ENCODE data around the gene PDGFB. TPM values are rescaled to one million over a fixed set of nuclear protein-coding genes. Genes with fewer than 3 reads are reported as not detected.

The PDGFB gene
- total RNA-seq, 1 experiment from 2014 or later: 9.2 TPM

DNA sequence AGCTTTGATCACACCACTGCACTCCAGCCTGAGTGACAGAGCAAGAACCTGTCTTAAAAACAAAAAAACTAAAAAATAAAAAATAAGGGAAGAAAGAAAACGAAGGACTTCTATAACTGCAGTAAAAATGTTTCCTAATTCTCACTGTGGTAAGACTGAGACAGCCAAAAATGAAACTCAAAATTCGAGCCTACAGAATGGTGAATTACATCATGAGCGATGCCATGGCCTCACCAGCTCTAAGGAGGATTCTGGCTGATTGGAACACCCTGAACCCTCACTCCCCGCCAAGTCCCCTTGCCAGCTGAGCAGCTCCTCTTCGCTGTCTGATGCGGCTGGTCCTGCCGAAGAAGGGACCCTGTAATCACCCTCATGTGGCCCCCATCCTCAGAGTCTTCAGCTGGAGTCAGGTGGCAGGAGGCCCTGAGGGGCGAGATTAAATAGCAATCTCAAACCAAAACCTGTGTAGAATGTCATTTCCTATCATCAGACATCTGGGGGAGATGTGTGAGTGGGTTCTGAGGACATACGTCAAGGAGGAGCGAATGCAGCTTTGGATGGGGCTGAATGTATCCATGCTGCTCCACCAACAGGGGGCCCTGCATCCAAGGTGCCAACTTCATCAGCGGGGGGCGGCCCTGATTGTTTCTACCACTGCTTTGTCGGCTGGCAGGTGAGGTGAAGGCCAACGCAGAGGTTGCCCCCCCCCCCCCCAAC is 29.2 kb downstream of the PDGFB start (continued):
- TF ChIP-seq, protein P1, sequence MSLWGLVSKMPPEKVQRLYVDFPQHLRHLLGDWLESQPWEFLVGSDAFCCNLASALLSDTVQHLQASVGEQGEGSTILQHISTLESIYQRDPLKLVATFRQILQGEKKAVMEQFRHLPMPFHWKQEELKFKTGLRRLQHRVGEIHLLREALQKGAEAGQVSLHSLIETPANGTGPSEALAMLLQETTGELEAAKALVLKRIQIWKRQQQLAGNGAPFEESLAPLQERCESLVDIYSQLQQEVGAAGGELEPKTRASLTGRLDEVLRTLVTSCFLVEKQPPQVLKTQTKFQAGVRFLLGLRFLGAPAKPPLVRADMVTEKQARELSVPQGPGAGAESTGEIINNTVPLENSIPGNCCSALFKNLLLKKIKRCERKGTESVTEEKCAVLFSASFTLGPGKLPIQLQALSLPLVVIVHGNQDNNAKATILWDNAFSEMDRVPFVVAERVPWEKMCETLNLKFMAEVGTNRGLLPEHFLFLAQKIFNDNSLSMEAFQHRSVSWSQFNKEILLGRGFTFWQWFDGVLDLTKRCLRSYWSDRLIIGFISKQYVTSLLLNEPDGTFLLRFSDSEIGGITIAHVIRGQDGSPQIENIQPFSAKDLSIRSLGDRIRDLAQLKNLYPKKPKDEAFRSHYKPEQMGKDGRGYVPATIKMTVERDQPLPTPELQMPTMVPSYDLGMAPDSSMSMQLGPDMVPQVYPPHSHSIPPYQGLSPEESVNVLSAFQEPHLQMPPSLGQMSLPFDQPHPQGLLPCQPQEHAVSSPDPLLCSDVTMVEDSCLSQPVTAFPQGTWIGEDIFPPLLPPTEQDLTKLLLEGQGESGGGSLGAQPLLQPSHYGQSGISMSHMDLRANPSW (CRISPR knock-in tag; conservative IDR thresholded peaks at IDR 0.05; ENCODE audit: low read depth): no peak
- no peak for TF ChIP-seq GABPB1 (CRISPR knock-in tag; IDR thresholded peaks at IDR 0.05)
- TF ChIP-seq MXD4 (CRISPR knock-in tag; IDR thresholded peaks at IDR 0.05; ENCODE audit: borderline replicate concordance): no peak
- 0 out of 2 replicates have a peak, but pooled peaks have one; percentile 34 for TF ChIP-seq SP1 (CRISPR knock-in tag; conservative IDR thresholded peaks at IDR 0.05)
- no peak for TF ChIP-seq MAX (CRISPR knock-in tag; IDR thresholded peaks at IDR 0.05)
- TF ChIP-seq CTCF (IDR thresholded peaks at IDR 0.05): 0 out of 2 replicates have a peak, but pooled peaks have one; percentile 23
- no peak for TF ChIP-seq TEAD4 (CRISPR knock-in tag; IDR thresholded peaks at IDR 0.05)
- TF ChIP-seq TP53 (CRISPR knock-in tag; IDR thresholded peaks at IDR 0.05): no peak
- no peak for TF ChIP-seq NFATC4 (CRISPR knock-in tag; IDR thresholded peaks at IDR 0.05)
- no peak for TF ChIP-seq ZBTB21 (CRISPR knock-in tag; IDR thresholded peaks at IDR 0.05; ENCODE audit: borderline replicate concordance)
- no peak for TF ChIP-seq SOX15 (CRISPR knock-in tag; IDR thresholded peaks at IDR 0.05)
- TF ChIP-seq RELA (CRISPR knock-in tag; IDR thresholded peaks at IDR 0.05; ENCODE audit: borderline replicate concordance): no peak
- TF ChIP-seq FOXK1 (CRISPR knock-in tag; IDR thresholded peaks at IDR 0.05): no peak
- 0 out of 2 replicates have a peak, but pooled peaks have one; percentile 65 for TF ChIP-seq FOXP1 (CRISPR knock-in tag; IDR thresholded peaks at IDR 0.05; ENCODE audit: borderline replicate concordance)
- no peak for TF ChIP-seq SMAD4 (CRISPR knock-in tag; IDR thresholded peaks at IDR 0.05)
- TF ChIP-seq CREM (CRISPR knock-in tag; IDR thresholded peaks at IDR 0.05): no peak
- TF ChIP-seq, protein P2, sequence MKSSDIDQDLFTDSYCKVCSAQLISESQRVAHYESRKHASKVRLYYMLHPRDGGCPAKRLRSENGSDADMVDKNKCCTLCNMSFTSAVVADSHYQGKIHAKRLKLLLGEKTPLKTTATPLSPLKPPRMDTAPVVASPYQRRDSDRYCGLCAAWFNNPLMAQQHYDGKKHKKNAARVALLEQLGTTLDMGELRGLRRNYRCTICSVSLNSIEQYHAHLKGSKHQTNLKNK (CRISPR knock-in tag; IDR thresholded peaks at IDR 0.05): no peak
- TF ChIP-seq ZNF232 (CRISPR knock-in tag; IDR thresholded peaks at IDR 0.05): no peak

- peak overlapping the region; percentile 20; the same call in 1 of the 2 replicates for H3K4me3 Mint-ChIP-seq
- peaks cover 43% of the 10 kb centered on the region for H3K4me1 Mint-ChIP-seq
- ChIA-PET POLR2A (interaction anchor here (0.7 to 4.0 kb wide), 16 partner anchors 10 to 104 kb away, joined by 3 to 45 read pairs (median 6); partner anchors contain the start of genes PDGFB and RPL3), CTCF (interaction anchor here (0.7 to 3.5 kb wide), 35 partner anchors 9 to 446 kb away, joined by 3 to 43 read pairs (median 7); no protein-coding TSS in a partner anchor)
- DNase-seq (ENCODE audit: low spot score) (no peak), ATAC-seq (no peak)
- peak overlapping the region; percentile 99 for H3K27ac Mint-ChIP-seq
- peaks cover 7% of the 10 kb centered on the region for H3K36me3 Mint-ChIP-seq
- H3K9me3 Mint-ChIP-seq: peaks cover 22% of the 10 kb centered on the region
- H3K27me3 Mint-ChIP-seq (ENCODE audit: low read depth): no peaks in the 10 kb centered on the region
- TF ChIP-seq SP1 (CRISPR knock-in tag; conservative IDR thresholded peaks at IDR 0.05): no peak
- TF ChIP-seq ZNF423 (CRISPR knock-in tag; IDR thresholded peaks at IDR 0.05): no peak
- TF ChIP-seq ZBTB21 (CRISPR knock-in tag; IDR thresholded peaks at IDR 0.05; ENCODE audit: borderline replicate concordance): no peak
- TF ChIP-seq, protein P3, sequence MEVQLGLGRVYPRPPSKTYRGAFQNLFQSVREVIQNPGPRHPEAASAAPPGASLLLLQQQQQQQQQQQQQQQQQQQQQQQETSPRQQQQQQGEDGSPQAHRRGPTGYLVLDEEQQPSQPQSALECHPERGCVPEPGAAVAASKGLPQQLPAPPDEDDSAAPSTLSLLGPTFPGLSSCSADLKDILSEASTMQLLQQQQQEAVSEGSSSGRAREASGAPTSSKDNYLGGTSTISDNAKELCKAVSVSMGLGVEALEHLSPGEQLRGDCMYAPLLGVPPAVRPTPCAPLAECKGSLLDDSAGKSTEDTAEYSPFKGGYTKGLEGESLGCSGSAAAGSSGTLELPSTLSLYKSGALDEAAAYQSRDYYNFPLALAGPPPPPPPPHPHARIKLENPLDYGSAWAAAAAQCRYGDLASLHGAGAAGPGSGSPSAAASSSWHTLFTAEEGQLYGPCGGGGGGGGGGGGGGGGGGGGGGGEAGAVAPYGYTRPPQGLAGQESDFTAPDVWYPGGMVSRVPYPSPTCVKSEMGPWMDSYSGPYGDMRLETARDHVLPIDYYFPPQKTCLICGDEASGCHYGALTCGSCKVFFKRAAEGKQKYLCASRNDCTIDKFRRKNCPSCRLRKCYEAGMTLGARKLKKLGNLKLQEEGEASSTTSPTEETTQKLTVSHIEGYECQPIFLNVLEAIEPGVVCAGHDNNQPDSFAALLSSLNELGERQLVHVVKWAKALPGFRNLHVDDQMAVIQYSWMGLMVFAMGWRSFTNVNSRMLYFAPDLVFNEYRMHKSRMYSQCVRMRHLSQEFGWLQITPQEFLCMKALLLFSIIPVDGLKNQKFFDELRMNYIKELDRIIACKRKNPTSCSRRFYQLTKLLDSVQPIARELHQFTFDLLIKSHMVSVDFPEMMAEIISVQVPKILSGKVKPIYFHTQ (CRISPR knock-in tag; IDR thresholded peaks at IDR 0.05): no peak
- no peak for TF ChIP-seq JUN (CRISPR knock-in tag; IDR thresholded peaks at IDR 0.05)
- TF ChIP-seq, protein P4, sequence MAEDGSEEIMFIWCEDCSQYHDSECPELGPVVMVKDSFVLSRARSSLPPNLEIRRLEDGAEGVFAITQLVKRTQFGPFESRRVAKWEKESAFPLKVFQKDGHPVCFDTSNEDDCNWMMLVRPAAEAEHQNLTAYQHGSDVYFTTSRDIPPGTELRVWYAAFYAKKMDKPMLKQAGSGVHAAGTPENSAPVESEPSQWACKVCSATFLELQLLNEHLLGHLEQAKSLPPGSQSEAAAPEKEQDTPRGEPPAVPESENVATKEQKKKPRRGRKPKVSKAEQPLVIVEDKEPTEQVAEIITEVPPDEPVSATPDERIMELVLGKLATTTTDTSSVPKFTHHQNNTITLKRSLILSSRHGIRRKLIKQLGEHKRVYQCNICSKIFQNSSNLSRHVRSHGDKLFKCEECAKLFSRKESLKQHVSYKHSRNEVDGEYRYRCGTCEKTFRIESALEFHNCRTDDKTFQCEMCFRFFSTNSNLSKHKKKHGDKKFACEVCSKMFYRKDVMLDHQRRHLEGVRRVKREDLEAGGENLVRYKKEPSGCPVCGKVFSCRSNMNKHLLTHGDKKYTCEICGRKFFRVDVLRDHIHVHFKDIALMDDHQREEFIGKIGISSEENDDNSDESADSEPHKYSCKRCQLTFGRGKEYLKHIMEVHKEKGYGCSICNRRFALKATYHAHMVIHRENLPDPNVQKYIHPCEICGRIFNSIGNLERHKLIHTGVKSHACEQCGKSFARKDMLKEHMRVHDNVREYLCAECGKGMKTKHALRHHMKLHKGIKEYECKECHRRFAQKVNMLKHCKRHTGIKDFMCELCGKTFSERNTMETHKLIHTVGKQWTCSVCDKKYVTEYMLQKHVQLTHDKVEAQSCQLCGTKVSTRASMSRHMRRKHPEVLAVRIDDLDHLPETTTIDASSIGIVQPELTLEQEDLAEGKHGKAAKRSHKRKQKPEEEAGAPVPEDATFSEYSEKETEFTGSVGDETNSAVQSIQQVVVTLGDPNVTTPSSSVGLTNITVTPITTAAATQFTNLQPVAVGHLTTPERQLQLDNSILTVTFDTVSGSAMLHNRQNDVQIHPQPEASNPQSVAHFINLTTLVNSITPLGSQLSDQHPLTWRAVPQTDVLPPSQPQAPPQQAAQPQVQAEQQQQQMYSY (CRISPR knock-in tag; IDR thresholded peaks at IDR 0.05): no peak
- TF ChIP-seq, protein P5, sequence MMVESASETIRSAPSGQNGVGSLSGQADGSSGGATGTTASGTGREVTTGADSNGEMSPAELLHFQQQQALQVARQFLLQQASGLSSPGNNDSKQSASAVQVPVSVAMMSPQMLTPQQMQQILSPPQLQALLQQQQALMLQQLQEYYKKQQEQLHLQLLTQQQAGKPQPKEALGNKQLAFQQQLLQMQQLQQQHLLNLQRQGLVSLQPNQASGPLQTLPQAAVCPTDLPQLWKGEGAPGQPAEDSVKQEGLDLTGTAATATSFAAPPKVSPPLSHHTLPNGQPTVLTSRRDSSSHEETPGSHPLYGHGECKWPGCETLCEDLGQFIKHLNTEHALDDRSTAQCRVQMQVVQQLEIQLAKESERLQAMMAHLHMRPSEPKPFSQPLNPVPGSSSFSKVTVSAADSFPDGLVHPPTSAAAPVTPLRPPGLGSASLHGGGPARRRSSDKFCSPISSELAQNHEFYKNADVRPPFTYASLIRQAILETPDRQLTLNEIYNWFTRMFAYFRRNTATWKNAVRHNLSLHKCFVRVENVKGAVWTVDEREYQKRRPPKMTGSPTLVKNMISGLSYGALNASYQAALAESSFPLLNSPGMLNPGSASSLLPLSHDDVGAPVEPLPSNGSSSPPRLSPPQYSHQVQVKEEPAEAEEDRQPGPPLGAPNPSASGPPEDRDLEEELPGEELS (CRISPR knock-in tag; IDR thresholded peaks at IDR 0.05): no peak
These were observed 29.7 kb downstream of the PDGFB start for GRCh38 chr22:39215070-39215396.

Data from WTC11 (cell line).